Body of pancreas (tissue), 4 donors: ENCODE measurements around the gene FYCO1. TPM values are rescaled to one million over a fixed set of nuclear protein-coding genes. Genes with fewer than 3 reads are reported as not detected.

ENCODE experiments used
- ATAC-seq: fragments of 150-250 bp; one replicate; pipeline ENCODE4 v1.9.1; 2016
- DNase-seq, 4 donors: peaks; one replicate each; pipeline ENCODE4 v3.0.0-alpha.2; 2019
- H3K27ac ChIP-seq, 4 donors: fragments of 200-600 bp; sonication (generic); 1 replicate in 3 of 4; 2 replicates in 1 of 4; pipeline versions ENCODE4 v1.5.1 to v1.6.1; 2016 to 2019; ENCODE audit warnings: mild to moderate bottlenecking in 1 of 4, mixed read lengths in 1 of 4, moderate library complexity in 1 of 4
- H3K27me3 ChIP-seq, 2 donors: fragments of 200-600 bp; sonication (generic); one replicate each; pipeline ENCODE4 v1.6.0; 2016; ENCODE audit warnings: mild to moderate bottlenecking in 1 of 2
- H3K36me3 ChIP-seq, 2 donors: fragments of 200-600 bp; sonication (generic); replicated peaks in 1 of 2; 2 replicates each; pipeline ENCODE4 v1.5.1; 2016; ENCODE audit warnings: low read depth in 2 of 2; ENCODE audit not compliant: insufficient read depth in 1 of 2
- H3K4me1 ChIP-seq: fragments of 200-600 bp; sonication (generic); one replicate; pipeline ENCODE4 v1.6.0; 2016
- H3K4me3 ChIP-seq, 2 donors: fragments of 200-600 bp; sonication (generic); 1 replicate in 1 of 2; 2 replicates in 1 of 2; pipeline ENCODE4 v1.5.1; 2016 to 2019
- H3K9me3 ChIP-seq, 3 donors: fragments of 200-600 bp; sonication (generic); 1 replicate in 2 of 3; 2 replicates in 1 of 3; pipeline ENCODE4 v1.5.1; 2016
- CTCF ChIP-seq, 7 experiments: fragments of 450-650 bp in 4 of 7; fragments of 200-600 bp in 3 of 7; sonication (generic) in 3 of 7; IDR thresholded peaks; one replicate each; pipeline ENCODE4 v1.5.1; 2016 to 2019; ENCODE audit warnings: antibody characterized with exemption in 7 of 7
- POLR2A ChIP-seq, 3 donors: fragments of 450-650 bp; IDR thresholded peaks; one replicate each; pipeline ENCODE4 v1.6.1; 2016; ENCODE audit warnings: antibody characterized with exemption in 3 of 3, mild to moderate bottlenecking in 2 of 3
- WGBS, 2 donors: methylation state at CpG; one replicate each; pipeline ENCODE4 v1.1.5; 2017; 5-methylcytosine and 5-hydroxymethylcytosine counted together
- intact Hi-C: fragments of 100-400 bp; cut with DNase I; formaldehyde crosslinking; loops from one replicate; pipeline ENCODE4 v1.15.1; 2023
- small RNA-seq: library from RNA; depleted of rRNA; stranded (forward); fragments of <200 nt; gene quantifications from one replicate; pipeline ENCODE3, GENCODE V24; 2016
- total RNA-seq, 2 donors: library from RNA; depleted of rRNA; stranded (reverse); fragments of >200 nt; gene quantifications; one replicate each; pipeline ENCODE4 v1.1.0, GENCODE V29; 2016

The FYCO1 gene
- total RNA-seq, 2 donors from 2014 or later: 20.0 to 25.4 TPM

DNA sequence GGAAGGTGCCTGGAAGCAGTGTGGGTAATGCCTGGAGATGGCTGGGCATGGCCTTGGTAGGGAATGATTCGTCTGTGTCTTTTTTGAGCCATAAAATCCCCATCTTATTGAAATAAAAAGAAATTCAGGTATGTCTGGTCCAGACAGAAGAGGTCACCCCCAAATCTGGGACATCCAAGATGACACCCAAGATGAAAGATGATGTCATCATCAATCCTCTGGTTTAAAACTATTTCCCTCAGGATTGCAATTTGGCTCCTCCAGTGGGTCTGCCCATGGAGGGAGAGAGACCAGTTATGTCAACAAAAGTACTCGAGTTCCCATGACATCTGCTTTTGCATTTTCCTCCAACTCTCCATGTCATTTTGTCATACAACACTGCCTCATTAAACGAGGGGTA is 126.0 kb downstream of the FYCO1 start:
- no peaks in the 10 kb centered on the region for H3K9me3 ChIP-seq
- ATAC-seq: no peak
- H3K4me3 ChIP-seq: no peak overlapping the region
- WGBS, 2 donors: 58 to 61% methylated on average over 3 of the region's 3 CpGs
- H3K4me1 ChIP-seq: no peaks in the 10 kb centered on the region
- TF ChIP-seq POLR2A (IDR thresholded peaks at IDR 0.05): no peak
- no peak for TF ChIP-seq CTCF (IDR thresholded peaks at IDR 0.05)
- intact Hi-C loops: no loop called here
- no peaks in the 10 kb centered on the region for H3K27me3 ChIP-seq
- no peak overlapping the region for H3K27ac ChIP-seq
- DNase-seq: no peak
- no peaks in the 10 kb centered on the region for H3K36me3 ChIP-seq

DNA sequence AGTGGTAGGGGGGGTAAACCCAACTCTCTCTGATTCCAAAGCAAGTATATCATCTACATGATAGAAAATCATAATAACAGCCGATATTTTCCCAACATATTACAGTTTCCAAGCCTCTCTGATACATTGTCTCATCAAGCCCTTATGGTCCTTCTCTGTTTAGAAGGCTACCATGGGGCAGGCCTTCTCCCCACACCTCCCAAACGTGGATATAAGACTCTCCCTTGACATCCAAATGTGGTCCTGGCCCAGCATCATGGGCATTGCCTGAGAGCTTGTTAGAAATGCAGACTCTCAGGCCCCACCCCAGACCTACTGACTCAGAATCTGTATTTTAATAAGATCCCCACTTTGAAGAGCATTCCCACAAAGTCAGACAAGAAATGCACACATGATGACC is 127.0 kb downstream of the FYCO1 start:
- intact Hi-C loops: no loop called here
- ATAC-seq: no peak
- no peaks in the 10 kb centered on the region for H3K27me3 ChIP-seq
- 51 to 71% methylated on average over 2 of the region's 2 CpGs for WGBS, 2 donors
- H3K36me3 ChIP-seq: no peaks in the 10 kb centered on the region
- no peaks in the 10 kb centered on the region for H3K4me1 ChIP-seq
- H3K9me3 ChIP-seq: no peaks in the 10 kb centered on the region
- H3K4me3 ChIP-seq: no peak overlapping the region
- TF ChIP-seq CTCF (IDR thresholded peaks at IDR 0.05) (no peak), POLR2A (IDR thresholded peaks at IDR 0.05) (no peak)
- no peak overlapping the region for H3K27ac ChIP-seq
- no peak for DNase-seq

DNA sequence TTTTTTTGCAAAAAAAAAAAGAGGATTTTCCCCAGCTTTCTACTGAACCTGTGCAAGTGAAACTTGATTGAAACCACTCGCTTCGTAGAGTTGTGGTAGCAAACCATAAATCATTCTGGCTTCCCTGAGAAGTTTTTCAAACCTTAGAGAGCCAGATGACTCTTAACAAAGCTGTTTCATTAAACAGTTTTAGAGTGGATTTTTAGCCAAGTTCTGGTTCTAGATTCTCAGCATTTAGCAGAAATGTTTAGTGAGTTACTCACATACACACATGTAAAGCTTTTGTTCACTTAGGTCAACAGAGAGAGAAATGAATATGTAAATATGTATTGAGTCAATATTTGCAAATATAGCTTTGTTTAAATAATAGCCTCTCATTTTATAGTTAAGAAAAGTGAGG is 127.4 kb downstream of the FYCO1 start:
- Histone ChIP-seq H3K27me3 (no peaks in the 10 kb centered on the region), H3K36me3 (no peaks in the 10 kb centered on the region), H3K4me3 (no peak overlapping the region), H3K27ac (no peak overlapping the region), H3K9me3 (no peaks in the 10 kb centered on the region), H3K4me1 (no peaks in the 10 kb centered on the region)
- no peak for ATAC-seq
- TF ChIP-seq CTCF (IDR thresholded peaks at IDR 0.05) (no peak), POLR2A (IDR thresholded peaks at IDR 0.05) (no peak)
- no peak for DNase-seq
- intact Hi-C loops: no loop called here
- WGBS, 2 donors: 80 to 90% methylated on average over 2 of the region's 2 CpGs

Small RNA genes lying within 50 kb of the gene (small RNA-seq; reads per million reads assigned to genes)
- gene RF00019: not detected

Other genes with a start within 250 kb of the FYCO1 start
- gene SLC6A20, start 199.3 kb downstream of the FYCO1 start, total RNA-seq: 1 to 10 TPM; 4.7 to 5.3 TPM
- 10 to 100 TPM; 12.5 to 14.5 TPM for gene LZTFL1, start 153.7 kb downstream of the FYCO1 start, total RNA-seq
- not detected for gene CCR9, start 109.3 kb downstream of the FYCO1 start, total RNA-seq
- 1 to 10 TPM in 1 of 2 donors, not detected in 1; 2.9 TPM for gene CXCR6, start 52.4 kb downstream of the FYCO1 start, total RNA-seq
- gene XCR1, start 31.7 kb upstream of the FYCO1 start, total RNA-seq: not detected
- 1 to 10 TPM; 1.8 to 3.0 TPM for gene CCR1, start 212.5 kb upstream of the FYCO1 start, total RNA-seq
- gene CCR3, start 246.6 kb upstream of the FYCO1 start, total RNA-seq: not detected